Measurements from ENCODE around the gene SLC30A5. TPM values are rescaled to one million over a fixed set of nuclear protein-coding genes. Genes with fewer than 3 reads are reported as not detected.

The SLC30A5 gene
- polyA plus RNA-seq, 1 donor, result 39.4 TPM

DNA sequence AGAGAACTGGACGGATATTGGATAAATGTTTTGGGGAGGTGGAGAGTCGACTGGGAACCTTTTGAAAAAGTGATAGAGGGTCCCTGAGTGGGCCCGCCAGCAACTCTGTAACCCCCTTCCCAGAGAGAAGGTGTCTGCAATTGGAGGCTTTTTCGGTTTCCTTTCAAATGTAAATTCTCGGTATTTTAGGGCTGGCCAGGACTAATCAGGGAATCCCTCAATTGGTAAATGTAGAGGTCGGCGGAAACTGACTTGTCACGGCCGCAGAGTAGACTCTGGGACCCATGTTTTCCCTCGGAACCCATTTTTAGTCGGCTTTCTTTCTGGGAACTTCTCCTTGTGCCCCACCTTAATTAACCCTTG lies 73.7 kb downstream of the SLC30A5 start:
- no peak for DNase-seq (ENCODE audit: low read depth)

DNA sequence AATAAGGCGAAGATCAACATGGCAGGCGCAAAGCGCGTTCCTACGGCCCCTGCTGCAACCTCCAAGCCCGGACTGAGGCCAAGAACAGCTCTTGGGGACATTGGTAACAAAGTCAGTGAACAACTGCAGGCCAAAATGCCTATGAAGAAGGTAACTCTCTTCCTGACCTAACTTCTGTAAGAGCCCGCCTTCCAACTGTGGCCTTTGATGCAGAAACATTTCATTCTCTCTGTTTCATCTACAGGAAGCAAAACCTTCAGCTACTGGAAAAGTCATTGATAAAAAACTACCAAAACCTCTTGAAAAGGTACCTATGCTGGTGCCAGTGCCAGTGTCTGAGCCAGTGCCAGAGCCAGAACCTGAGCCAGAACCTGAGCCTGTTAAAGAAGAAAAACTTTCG lies 74.1 kb downstream of the SLC30A5 start:
- no peak for DNase-seq (ENCODE audit: low read depth)

DNA sequence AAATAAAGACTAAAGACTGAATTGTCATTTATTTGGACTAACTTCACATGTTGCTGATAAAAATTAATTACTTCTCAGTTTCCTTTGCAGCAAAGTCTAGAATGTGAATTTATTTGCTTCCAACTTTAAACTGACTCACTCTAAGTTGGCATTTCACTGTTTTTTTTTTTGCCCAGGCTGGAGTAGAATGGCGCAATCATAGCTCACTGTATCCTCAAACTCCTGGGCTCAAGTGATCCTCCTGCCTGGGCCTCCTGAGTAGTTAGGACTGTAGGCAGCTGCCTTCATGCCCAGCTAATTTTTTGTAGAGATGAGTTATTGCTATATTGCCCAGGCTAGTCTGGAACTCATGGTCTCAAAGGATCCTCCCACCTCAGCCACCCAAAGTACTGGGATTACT lies 76.7 kb downstream of the SLC30A5 start:
- no peak for DNase-seq (ENCODE audit: low read depth)

DNA sequence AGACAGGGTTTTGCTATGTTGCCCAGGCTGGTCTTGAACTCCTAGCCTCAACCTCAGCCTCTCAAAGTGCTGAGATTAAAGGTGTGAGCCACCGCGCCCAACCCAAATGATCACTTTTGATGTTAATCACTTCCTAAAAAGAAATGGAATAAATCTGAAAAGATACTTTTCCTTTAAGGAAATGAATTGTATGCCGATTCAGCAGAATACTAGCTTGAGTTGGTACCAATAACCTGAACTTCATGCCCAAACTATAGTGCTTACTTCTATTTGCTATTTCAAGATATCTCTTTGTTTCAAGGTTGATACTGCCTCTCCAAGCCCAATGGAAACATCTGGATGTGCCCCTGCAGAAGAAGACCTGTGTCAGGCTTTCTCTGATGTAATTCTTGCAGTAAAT lies 77.2 kb downstream of the SLC30A5 start:
- no peak for DNase-seq (ENCODE audit: low read depth)

Other genes starting within 250 kb of the SLC30A5 start
- 28.4 TPM for gene CCNB1, start 73.1 kb downstream of the SLC30A5 start, polyA plus RNA-seq (ENCODE audit: insufficient read length)
- gene CENPH, start 95.6 kb downstream of the SLC30A5 start, polyA plus RNA-seq (ENCODE audit: insufficient read length), result 9.1 TPM
- 21.5 TPM for gene CDK7, start 140.9 kb downstream of the SLC30A5 start, polyA plus RNA-seq (ENCODE audit: insufficient read length)
- gene CCDC125, start 238.8 kb downstream of the SLC30A5 start, polyA plus RNA-seq (ENCODE audit: insufficient read length), result 3.8 TPM

Measured in forelimb muscle (tissue), 1 donor.